ENCODE measurements around the gene ASGR1. TPM values are rescaled to one million over a fixed set of nuclear protein-coding genes. Genes with fewer than 3 reads are reported as not detected.
A peak's percentile ranks its signal among the peaks of the same experiment; 100 is the strongest.
"Not testable (repeated sequence)": the region's sequence is repeated elsewhere in the genome, so short reads cannot be mapped to it uniquely, and the experiment has no call there.

ASGR1 gene
- total RNA-seq, 1 donor from 2014 or later, result 0.13 TPM

DNA sequence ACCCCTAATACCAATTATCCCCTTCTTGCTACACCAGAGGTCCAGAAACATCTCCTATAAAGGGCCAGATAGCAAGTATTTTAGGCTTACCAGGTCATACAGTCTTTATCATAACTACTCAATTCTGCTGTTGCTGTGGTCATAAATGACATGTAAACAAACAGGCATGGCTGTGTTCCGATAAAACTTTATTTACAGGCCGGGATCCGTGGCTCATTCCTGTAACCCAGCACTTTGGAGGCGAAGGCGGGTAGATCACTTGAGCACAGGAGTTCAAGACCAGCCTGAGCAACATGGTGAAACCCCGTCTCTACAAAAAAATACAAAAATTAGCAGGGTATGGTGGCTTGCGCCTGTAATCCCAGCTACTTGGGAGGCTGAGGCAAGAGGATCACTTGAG, 12.3 kb downstream of the ASGR1 start:
- no peak for DNase-seq (ENCODE audit: low read depth)

DNA sequence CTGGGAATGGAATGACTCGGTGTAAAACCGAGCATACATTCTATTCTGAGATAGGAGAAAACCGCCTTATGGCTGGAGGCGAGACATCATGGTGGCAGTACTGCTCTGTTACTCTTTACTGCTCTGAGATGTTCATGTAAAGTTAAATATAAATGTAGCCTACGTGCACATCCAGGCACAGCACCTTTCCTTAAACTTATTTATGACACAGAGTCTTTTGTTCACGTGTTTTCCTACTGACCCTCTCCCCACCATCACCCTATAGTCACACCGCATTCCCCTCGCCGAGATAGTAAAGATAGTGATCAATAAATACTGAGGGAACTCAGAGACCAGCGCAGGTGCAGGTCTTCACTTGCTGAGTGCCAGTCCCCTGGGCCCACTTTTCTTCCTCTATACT, 19.6 kb downstream of the ASGR1 start:
- not testable (repeated sequence) for DNase-seq (ENCODE audit: low read depth)

- not testable (repeated sequence) for DNase-seq (ENCODE audit: low read depth)
Observed at GRCh38 chr17:7158424-7158823, 20.7 kb downstream of the ASGR1 start.

GRCh38 chr17:7156342-7156940, 22.7 kb downstream of the ASGR1 start:
- no peak for DNase-seq (ENCODE audit: low read depth)

- no peak for DNase-seq (ENCODE audit: low read depth)
Observed at GRCh38 chr17:7147772-7148171, 31.4 kb downstream of the ASGR1 start.

DNA sequence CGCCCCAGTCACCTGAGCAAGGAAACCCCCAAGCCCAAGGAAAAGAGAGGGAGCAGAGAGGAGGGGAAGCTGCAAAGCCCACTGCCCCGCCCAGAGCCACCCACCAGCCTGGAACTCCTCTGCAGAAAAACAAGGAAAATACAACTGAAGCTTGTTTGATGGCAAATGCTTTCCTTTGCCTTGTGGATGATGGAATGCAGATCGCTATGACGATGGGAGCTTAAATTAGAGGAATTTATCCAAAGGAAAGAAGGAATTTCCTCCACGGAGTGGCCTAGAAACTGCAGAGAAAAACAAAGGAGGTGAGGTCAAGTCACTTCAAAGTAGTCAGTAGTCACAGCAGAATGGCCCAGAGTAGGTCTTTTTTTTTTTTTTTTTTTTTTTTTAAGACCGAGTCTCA, 33.1 kb downstream of the ASGR1 start:
- DNase-seq (ENCODE audit: low read depth), result no peak

DNA sequence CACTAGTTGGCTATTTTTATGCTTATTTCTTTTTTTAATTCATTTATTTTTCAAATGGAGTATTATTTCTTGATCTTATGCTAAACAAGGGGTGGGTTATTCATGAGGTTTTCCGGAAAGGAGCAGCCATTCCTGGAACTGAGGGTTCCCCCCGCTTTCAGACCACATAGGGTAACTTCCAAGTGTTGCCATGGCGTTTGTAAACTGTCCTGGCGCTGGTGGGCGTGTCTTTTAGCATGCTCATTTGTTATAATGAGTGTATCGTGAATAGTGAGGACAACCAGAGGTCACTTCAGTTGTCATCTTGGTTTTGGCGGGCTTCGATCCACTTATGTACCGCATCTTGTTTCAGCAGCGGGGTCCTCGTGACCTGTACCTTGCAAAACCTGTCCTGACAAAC, 35.0 kb downstream of the ASGR1 start:
- DNase-seq (ENCODE audit: low read depth), result no peak

DNA sequence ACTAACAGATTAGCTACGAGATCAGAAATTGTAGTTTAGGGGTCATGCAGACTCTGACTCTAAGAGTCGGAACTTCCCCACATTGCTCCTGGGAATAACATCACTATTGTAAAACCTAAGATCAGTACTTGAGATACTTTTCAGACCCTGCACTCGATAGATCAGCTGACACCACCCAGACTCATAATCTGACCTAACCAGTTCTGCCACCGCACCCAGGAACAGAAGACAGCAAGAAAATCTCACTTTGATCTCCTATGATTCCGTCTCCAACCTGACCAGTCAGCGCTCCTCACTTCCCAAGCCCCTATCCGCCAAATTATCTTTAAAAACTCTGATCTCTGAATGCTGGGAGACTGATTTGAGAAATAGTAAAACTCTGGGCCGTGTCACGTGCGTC, 37.3 kb downstream of the ASGR1 start:
- DNase-seq (ENCODE audit: low read depth), result no peak

GRCh38 chr17:7139400-7139799, 39.8 kb downstream of the ASGR1 start:
- no peak for DNase-seq (ENCODE audit: low read depth)

GRCh38 chr17:7138800-7139381, 40.3 kb downstream of the ASGR1 start:
- DNase-seq (ENCODE audit: low read depth), result no peak

DNA sequence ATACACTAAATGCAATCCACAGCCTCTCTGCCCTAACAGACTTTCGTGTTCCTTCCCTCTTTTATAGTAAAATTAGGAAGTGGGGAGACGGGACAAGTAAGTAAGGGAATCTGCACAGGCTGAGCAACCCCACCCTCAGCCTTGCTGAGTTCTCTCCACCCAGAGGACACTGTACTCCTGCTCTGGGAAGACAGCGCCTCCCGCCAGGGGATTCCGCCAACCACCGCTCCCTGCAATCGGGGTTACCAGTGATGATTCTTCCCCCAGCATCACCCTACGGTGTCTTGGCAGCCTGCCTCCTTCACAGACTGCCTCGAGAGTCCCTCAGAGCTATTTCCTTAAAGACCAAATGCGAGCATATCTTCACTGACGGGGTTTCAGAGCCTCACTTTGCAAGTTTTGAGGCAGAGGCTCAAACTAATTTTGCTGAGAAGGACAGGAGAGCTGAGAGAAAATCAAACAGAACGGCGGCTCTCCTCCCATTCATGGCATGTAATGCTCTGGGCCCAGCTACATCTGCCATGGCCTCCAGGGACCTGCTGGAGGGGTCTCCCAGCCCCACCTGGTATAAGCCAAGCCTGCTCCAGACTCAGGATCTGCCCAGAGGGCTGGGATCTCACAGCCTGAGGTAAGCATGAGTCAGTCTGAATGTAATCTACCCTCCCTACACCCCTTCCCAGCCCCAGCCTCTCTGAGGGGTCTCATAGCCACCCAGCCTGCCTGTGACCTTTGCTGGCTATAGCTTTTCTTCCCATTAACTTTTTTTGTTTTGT, 41.8 kb downstream of the ASGR1 start:
- no peak for DNase-seq (ENCODE audit: low read depth)

DNA sequence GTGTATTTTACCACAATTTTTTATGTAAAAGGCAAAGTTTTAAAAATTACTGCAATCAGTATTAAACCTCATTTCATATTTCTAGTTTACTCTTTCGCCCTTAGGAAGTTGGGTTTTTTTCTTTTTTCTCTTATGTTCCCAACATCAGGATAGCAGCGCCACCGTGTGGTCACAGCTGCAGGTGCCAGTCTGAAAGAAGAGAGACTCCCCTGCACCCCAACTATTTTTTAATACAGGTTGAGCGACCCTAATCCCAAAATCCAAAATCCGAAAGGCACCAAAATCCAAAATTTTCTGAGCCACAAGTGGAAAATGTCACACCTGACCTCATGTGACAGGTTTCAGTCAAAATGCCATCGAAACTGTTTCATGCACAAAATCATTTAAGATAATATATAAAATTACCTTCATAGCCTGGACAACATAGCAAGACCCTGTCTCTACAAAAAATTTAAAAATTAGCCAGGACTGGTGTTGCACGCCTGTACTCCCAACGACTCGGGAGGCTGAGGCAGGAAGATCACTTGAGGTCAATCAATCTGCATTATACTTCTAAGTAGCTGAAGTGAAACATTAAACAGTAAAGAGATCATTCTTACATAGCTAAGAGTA, 42.8 kb downstream of the ASGR1 start:
- peak; percentile 75 for DNase-seq (ENCODE audit: low read depth)

- DNase-seq (ENCODE audit: low read depth), result no peak
Observed at GRCh38 chr17:7133916-7134315, 45.3 kb downstream of the ASGR1 start.

DNA sequence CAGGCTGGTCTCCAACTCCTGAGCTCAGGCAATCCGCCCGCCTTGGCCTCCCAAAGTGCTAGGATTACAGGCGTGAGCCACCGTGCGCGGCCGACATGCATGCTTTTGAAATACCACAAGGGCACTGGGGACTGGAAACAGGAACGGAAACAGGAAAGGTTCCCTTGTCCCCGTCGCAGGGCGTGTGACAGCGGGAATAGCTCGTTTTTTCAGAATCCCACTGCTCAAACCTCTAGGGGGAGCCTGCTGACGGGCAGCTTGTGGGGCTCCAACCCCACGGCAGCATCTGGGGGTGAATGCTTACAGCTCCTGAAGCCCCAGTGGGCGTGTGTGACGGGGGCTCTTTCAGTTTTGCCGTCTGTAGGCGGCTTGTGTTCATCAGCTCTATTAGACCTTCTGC, 45.7 kb downstream of the ASGR1 start:
- no peak for DNase-seq (ENCODE audit: low read depth)

DNA sequence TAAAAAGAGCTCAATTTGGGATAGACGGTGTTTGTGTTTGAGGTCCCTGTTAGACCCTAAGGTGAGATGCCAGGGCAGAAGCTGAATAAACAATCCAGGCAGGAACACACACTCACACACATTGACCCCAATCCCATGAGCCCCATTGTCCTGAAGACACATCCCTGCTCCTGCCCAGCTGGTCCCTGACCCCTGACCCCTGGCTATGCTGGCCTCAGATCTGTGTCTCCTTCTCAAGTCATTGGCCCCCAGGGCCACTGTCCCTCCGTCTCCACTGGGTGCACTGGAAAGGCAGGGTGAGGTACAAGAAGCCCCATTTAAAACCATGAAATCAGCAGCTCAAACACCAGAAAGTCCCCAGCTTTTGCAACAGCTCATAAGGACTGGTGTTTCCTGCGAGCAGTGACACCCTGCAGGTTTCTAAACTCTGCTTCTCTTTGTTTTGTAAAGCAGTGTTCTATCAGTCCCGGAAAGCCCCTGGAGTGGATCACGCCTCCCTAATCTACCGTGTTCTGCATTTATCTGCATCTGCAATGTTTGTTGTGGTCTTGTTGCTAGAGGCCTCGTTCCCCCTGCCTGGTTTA, 46.6 kb downstream of the ASGR1 start:
- DNase-seq (ENCODE audit: low read depth), result no peak

GRCh38 chr17:7131423-7131791, 47.8 kb downstream of the ASGR1 start:
- no peak for DNase-seq (ENCODE audit: low read depth)

DNA sequence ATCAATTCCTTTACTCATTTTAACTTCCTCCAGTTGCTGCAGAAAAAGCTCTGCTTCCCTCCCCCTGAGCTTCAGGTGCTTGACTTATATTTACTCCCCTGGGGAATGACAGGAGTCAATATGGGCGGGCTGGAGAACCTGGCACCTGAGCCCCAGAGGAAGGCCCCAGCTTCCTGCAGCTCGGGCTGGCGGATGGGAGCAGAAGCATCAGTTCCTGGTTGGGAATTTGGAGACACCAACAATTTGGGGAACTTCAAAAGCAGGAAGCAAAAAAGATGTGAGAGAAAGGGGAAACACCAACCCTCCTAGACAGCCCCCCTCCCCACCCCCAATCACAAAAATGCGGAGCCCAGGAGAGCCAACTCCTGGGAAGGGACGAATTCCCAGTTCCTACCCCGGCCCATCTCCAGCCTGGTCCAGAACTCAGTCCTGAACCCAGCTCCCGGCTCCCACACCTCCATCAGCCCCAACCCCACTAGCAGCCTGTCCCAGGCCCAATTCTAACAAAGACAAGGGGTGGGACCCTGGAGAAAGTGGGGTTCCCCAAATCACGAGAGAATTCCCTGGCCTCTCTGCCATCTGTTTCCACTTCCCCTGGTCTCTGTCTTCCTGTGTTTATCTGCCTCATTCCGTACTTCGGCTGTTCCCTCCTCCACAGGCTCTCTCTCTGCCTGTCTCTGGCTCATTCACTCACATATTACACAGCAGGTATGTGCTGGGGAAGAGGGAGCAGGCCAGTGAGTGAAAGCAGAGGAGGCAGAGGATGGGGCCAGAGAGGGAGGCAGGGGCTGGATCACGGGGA, 48.3 kb downstream of the ASGR1 start:
- no peak for DNase-seq (ENCODE audit: low read depth)

GRCh38 chr17:7129311-7129710, 49.9 kb downstream of the ASGR1 start:
- DNase-seq (ENCODE audit: low read depth), result no peak

GRCh38 chr17:7128160-7128559, 51.0 kb downstream of the ASGR1 start:
- DNase-seq (ENCODE audit: low read depth), result no peak

DNA sequence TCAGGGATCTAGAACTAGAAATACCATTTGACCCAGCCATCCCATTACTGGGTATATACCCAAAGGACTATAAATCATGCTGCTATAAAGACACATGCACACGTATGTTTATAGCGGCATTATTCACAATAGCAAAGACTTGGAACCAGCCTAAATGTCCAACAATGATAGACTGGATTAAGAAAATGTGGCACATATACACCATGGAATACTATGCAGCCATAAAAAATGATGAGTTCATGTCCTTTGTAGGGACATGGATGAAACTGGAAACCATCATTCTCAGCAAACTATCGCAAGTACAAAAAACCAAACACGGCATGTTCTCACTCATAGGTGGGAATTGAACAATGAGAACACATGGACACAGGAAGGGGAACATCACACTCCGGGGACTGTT, 51.7 kb downstream of the ASGR1 start:
- not testable (repeated sequence) for DNase-seq (ENCODE audit: low read depth)

DNA sequence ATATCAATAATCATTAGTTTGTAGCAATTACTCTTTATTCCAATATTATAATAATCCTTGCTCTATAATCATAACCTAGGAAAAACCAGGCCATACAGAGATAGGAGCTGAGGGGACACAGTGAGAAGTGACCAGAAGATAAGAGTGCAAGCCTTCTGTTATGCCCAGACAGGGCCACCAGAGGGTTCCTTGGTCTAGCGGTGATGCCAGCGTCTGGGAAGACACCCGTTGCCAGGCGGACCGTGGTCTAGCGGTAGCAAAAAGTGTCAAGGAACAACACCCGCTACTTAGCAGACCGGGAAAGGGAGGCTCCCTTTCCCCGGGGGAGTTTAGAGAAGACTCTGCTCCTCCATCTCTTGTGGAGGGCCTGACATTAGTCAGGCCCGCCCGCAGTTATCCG, 52.8 kb downstream of the ASGR1 start:
- DNase-seq (ENCODE audit: low read depth), result not testable (repeated sequence)

Measured in myocyte (in vitro differentiated cells).